ENCODE measurements around the gene MCM5. TPM values are rescaled to one million over a fixed set of nuclear protein-coding genes. Genes with fewer than 3 reads are reported as not detected.

Gene MCM5
- total and polyA plus RNA-seq, 8 donors = 34.9 to 83.4 (median 63.9) TPM

DNA sequence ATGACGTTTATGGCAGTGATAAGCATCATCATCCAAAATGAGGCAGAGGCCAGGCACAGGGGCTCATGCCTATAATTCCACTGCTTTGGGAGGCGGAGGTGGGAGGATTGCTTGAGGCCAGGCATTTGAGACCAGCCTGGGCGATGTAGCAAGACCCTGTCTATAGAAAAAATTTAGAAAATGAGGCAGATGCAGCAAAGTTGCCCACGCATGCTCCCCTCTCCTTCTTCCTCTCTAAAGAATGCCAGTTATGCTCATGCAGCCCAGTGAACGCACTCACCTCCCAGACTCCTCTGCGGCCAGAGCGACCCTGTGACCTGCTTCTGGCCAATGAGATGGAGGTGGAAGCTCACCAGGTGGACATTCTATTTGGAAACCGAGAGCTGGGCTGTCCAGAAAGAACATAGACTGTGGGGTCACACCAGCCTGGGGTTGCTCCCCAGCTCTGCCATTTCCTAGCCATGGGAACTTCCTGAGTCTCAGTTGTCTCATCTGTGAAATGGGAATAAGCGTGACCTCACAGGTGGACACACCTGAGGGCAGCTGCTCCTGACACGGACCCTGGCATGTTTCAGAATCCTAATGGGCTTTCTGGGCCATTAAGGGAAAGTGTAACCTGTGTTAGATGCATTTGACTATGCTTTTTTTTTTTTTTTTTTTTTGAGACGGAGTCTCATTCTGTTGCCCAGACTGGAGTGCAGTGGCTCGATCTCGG, 44.9 kb downstream of the MCM5 start:
- H3K9me3 ChIP-seq = no peaks in the 10 kb centered on the region
- H3K27ac ChIP-seq = no peak overlapping the region
- DNase-seq = peak in 1 of 4 donors; percentile 20
- no peak overlapping the region for H3K4me3 ChIP-seq
- peaks cover 0 to 4% of the 10 kb centered on the region in 2 donors for H3K36me3 ChIP-seq
- no peak for ATAC-seq
- H3K4me1 ChIP-seq = no peaks in the 10 kb centered on the region
- intact Hi-C loops (cut with DNase I) = no loop called here
- no peaks in the 10 kb centered on the region for H3K27me3 ChIP-seq
- TF ChIP-seq, protein P1, sequence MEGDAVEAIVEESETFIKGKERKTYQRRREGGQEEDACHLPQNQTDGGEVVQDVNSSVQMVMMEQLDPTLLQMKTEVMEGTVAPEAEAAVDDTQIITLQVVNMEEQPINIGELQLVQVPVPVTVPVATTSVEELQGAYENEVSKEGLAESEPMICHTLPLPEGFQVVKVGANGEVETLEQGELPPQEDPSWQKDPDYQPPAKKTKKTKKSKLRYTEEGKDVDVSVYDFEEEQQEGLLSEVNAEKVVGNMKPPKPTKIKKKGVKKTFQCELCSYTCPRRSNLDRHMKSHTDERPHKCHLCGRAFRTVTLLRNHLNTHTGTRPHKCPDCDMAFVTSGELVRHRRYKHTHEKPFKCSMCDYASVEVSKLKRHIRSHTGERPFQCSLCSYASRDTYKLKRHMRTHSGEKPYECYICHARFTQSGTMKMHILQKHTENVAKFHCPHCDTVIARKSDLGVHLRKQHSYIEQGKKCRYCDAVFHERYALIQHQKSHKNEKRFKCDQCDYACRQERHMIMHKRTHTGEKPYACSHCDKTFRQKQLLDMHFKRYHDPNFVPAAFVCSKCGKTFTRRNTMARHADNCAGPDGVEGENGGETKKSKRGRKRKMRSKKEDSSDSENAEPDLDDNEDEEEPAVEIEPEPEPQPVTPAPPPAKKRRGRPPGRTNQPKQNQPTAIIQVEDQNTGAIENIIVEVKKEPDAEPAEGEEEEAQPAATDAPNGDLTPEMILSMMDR (IDR thresholded peaks at IDR 0.05) = no peak

GRCh38 chr22:35445933-35446332, 46.0 kb downstream of the MCM5 start:
- peaks cover 0 to 4% of the 10 kb centered on the region in 2 donors for H3K36me3 ChIP-seq
- no peaks in the 10 kb centered on the region for H3K27me3 ChIP-seq
- intact Hi-C loops (cut with DNase I) = no loop called here
- H3K4me1 ChIP-seq = no peaks in the 10 kb centered on the region
- no peak overlapping the region for H3K4me3 ChIP-seq
- no peaks in the 10 kb centered on the region for H3K9me3 ChIP-seq
- no peak for DNase-seq
- no peak for ATAC-seq
- TF ChIP-seq, protein P1 (IDR thresholded peaks at IDR 0.05) = no peak
- no peak overlapping the region for H3K27ac ChIP-seq

DNA sequence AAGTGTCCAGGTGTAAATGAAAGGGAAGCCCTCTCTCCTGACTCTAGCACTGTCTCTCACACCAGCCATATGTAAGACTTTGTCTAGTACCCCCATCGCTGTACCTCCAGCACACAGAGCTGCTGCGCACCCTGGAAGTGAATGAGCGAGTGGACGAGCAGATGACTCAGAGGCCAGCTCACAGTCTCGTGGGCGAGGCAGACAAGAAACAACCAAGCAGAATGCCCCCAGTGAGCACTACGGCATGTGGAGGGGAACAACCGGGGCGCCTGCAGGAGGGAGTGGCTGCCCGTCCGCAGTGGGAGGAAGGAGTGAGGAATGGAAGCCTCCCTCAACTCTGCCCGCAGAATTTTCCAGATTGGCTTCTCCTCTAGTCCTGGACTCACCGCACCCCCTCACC, 46.4 kb downstream of the MCM5 start:
- Histone ChIP-seq H3K27me3 (no peaks in the 10 kb centered on the region), H3K36me3 (peaks cover 0 to 4% of the 10 kb centered on the region in 2 donors), H3K4me1 (no peaks in the 10 kb centered on the region), H3K27ac (no peak overlapping the region), H3K9me3 (no peaks in the 10 kb centered on the region), H3K4me3 (no peak overlapping the region)
- intact Hi-C loops (cut with DNase I) = no loop called here
- DNase-seq = peak in 2 of 4 donors; percentile 49 to 65
- ATAC-seq = peak; percentile 30
- TF ChIP-seq, protein P1 (IDR thresholded peaks at IDR 0.05) = no peak

GRCh38 chr22:35448523-35448922, 48.6 kb downstream of the MCM5 start:
- TF ChIP-seq, protein P1 (IDR thresholded peaks at IDR 0.05) = no peak
- Histone ChIP-seq H3K4me1 (no peaks in the 10 kb centered on the region), H3K9me3 (no peaks in the 10 kb centered on the region), H3K27me3 (no peaks in the 10 kb centered on the region), H3K27ac (no peak overlapping the region), H3K36me3 (peaks cover 0 to 4% of the 10 kb centered on the region in 2 donors), H3K4me3 (no peak overlapping the region)
- intact Hi-C loops (cut with DNase I) = no loop called here
- peak in 1 of 4 donors; percentile 26 for DNase-seq
- ATAC-seq = no peak

DNA sequence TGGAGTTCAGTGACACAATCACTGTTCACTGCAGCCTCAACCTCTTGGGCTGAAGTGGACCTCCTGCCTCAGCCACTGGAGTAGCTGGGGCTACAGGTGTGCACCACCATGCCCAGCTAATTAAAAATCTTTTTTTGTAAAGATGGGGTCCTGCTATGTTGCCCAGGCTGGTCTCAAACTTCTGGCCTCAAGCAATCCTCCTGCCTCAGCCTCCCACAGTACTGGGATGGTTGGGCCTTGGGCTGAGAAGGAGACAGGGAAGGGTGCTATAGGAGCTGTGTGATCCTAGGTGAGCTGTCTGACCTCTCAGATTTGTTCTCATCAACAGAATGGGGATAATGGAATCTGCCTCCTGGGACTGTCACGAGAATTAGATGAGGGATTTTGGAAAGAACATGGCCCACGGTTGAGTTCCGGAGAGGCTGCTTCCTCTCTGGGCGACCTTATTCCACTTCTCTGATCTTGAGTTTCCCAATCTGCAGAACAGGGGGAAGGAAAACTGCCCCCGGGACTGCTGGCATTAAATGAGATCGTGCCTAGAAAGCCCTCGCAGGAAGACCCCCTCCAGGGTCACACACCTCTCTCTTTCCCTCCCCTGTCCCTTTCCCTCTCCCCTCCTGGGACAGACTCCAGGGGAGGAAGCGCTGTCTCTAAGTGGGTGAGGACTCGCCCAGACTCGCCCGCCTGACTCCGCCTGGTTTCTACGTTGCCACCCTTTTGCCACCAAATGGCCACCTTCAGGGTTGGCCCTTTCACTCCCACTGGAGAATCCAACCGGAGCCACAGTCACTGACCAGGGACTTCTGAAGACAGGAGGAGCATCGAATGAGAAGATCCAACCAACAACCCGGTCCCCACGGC, 50.1 kb downstream of the MCM5 start:
- ATAC-seq = no peak
- intact Hi-C loops (cut with DNase I) = no loop called here

More for the DNA sequence above, 50.1 kb downstream of the MCM5 start:
- no peak overlapping the region for H3K27ac ChIP-seq
- peaks cover 0 to 4% of the 10 kb centered on the region in 2 donors for H3K36me3 ChIP-seq
- no peak overlapping the region for H3K4me3 ChIP-seq
- H3K4me1 ChIP-seq = no peaks in the 10 kb centered on the region
- no peaks in the 10 kb centered on the region for H3K27me3 ChIP-seq
- DNase-seq = peak in 1 of 4 donors; percentile 46
- no peaks in the 10 kb centered on the region for H3K9me3 ChIP-seq
- TF ChIP-seq, protein P1 (IDR thresholded peaks at IDR 0.05) = no peak

All from left lung (tissue), 10 donors.